HL-60 (cell line): ENCODE data around the gene RHNO1.

Experiments used
- DNase-seq, 2 experiments: peaks; one replicate each; pipeline ENCODE4 v3.0.0-alpha.2; 2010 to 2020; ENCODE audit warnings: low read depth in 1 of 2, low spot score in 1 of 2
- H3K27ac ChIP-seq: fragments of 250-450 bp; sonication (Bioruptor Pico); replicated peaks from 2 replicates; pipeline ENCODE4 v1.5.1; 2020; ENCODE audit warnings: mild to moderate bottlenecking, moderate library complexity
- H3K27me3 ChIP-seq: fragments of 250-450 bp; sonication (Bioruptor Pico); 2 replicates; pipeline ENCODE4 v1.5.1; 2021; ENCODE audit warnings: mild to moderate bottlenecking, moderate library complexity; ENCODE audit not compliant: insufficient read depth, poor library complexity, severe bottlenecking
- H3K4me3 ChIP-seq: replicated peaks from 2 replicates; pipeline ENCODE4 v1.5.1; 2011; ENCODE audit warnings: mild to moderate bottlenecking, control low read depth, low read length; ENCODE audit not compliant: insufficient read depth
- GABPA ChIP-seq: IDR thresholded peaks from 2 replicates; pipeline ENCODE4 v1.6.1; 2012; ENCODE audit warnings: low read depth
- POLR2AphosphoS5 ChIP-seq: IDR thresholded peaks from 2 replicates; pipeline ENCODE4 v1.6.1; 2012; ENCODE audit warnings: low read depth
- SPI1 ChIP-seq: IDR thresholded peaks from 2 replicates; pipeline ENCODE4 v1.6.1; 2012; ENCODE audit warnings: low read depth, mild to moderate bottlenecking, borderline replicate concordance
- long read RNA-seq: library from polyadenylated mRNA; unstranded; transcript quantifications from one replicate; pipeline ENCODE4 v2.0.0, GENCODE V29; 2020
- TF ChIP-seq, protein P1 (sequence below): IDR thresholded peaks from 2 replicates; pipeline ENCODE4 v1.6.1; 2012; ENCODE audit warnings: low read depth; ENCODE audit not compliant: insufficient replicate concordance
- TF ChIP-seq, protein P2 (sequence below): IDR thresholded peaks from one replicate; pipeline ENCODE4 v1.5.1; 2011; ENCODE audit warnings: low read length, control low read depth, inconsistent platforms; ENCODE audit not compliant: insufficient read depth

RHNO1 gene, protein sequence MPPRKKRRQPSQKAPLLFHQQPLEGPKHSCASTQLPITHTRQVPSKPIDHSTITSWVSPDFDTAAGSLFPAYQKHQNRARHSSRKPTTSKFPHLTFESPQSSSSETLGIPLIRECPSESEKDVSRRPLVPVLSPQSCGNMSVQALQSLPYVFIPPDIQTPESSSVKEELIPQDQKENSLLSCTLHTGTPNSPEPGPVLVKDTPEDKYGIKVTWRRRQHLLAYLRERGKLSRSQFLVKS
- long read RNA-seq, transcript RHNO1-203 (2 exons, 1,605 nt): minor isoform, 7 of 168 reads
- long read RNA-seq, transcript RHNO1-204 (3 exons, 1,870 nt): major isoform, 141 of 168 reads
- long read RNA-seq, partial matches to known transcripts: 5 of 168 reads
- long read RNA-seq, other reads (novel, unspliced or antisense): 10 of 168 reads

DNA sequence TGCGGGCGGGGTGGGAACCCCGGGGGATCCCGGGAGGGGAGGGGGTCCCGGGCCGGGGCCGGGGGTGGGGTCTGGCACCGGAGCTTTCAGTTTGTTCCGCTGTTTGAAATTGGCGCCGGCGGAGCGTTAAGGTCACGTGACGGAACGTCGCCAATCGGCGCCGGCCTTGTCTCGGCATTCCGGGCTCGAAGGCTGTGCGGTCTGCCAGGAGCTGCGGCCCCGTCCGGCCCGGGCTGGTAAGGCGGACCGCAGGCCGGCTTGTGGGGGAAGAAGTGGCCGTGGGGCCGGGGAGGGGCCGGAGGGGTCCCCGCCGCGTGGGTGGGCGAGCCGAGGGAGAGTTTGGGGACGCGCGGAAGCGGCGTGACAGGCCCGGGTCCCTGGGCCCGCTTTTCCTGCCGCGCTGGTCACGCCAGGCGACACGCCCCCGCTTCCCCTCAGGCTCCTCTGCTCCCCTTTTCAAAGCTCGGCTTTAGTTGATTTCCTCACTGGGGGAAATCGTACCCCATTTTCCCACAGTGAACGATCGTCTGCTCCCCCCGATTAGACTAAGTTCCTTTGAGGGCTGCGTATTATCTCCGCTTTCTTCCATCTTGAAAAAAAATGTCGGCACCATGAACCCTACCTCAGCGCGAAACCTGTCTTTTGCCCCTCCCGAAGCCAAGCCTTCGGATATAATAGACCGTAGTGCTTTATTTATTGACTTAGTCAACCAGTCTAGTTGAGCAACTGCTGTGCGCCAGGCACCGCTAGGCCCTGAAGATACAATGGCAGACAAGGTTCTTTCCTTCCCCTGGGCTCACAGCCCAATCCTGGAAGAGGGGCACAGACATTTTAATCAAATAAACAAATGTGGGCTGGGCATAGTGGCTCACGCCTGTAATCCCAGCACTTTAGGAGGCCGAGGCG lies at the start of gene RHNO1, which contains the start of gene FOXM1:
Gene RHNO1, plus strand, starts transcription at position 177 of the 906 bp plus-strand sequence. CDS start 8,144 bp downstream, outside the sequence.
Gene FOXM1, minus strand, starts transcription at position 128 of the 906 bp plus-strand sequence. CDS start 2,696 bp downstream, outside the sequence.
- TF ChIP-seq POLR2AphosphoS5 (peak; percentile 41; the same call in 1 of the 2 replicates), GABPA (no peak)
- TF ChIP-seq, protein P1, sequence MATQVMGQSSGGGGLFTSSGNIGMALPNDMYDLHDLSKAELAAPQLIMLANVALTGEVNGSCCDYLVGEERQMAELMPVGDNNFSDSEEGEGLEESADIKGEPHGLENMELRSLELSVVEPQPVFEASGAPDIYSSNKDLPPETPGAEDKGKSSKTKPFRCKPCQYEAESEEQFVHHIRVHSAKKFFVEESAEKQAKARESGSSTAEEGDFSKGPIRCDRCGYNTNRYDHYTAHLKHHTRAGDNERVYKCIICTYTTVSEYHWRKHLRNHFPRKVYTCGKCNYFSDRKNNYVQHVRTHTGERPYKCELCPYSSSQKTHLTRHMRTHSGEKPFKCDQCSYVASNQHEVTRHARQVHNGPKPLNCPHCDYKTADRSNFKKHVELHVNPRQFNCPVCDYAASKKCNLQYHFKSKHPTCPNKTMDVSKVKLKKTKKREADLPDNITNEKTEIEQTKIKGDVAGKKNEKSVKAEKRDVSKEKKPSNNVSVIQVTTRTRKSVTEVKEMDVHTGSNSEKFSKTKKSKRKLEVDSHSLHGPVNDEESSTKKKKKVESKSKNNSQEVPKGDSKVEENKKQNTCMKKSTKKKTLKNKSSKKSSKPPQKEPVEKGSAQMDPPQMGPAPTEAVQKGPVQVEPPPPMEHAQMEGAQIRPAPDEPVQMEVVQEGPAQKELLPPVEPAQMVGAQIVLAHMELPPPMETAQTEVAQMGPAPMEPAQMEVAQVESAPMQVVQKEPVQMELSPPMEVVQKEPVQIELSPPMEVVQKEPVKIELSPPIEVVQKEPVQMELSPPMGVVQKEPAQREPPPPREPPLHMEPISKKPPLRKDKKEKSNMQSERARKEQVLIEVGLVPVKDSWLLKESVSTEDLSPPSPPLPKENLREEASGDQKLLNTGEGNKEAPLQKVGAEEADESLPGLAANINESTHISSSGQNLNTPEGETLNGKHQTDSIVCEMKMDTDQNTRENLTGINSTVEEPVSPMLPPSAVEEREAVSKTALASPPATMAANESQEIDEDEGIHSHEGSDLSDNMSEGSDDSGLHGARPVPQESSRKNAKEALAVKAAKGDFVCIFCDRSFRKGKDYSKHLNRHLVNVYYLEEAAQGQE: peak; percentile 16
- TF ChIP-seq, protein P2, sequence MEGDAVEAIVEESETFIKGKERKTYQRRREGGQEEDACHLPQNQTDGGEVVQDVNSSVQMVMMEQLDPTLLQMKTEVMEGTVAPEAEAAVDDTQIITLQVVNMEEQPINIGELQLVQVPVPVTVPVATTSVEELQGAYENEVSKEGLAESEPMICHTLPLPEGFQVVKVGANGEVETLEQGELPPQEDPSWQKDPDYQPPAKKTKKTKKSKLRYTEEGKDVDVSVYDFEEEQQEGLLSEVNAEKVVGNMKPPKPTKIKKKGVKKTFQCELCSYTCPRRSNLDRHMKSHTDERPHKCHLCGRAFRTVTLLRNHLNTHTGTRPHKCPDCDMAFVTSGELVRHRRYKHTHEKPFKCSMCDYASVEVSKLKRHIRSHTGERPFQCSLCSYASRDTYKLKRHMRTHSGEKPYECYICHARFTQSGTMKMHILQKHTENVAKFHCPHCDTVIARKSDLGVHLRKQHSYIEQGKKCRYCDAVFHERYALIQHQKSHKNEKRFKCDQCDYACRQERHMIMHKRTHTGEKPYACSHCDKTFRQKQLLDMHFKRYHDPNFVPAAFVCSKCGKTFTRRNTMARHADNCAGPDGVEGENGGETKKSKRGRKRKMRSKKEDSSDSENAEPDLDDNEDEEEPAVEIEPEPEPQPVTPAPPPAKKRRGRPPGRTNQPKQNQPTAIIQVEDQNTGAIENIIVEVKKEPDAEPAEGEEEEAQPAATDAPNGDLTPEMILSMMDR: no peak
- peak; percentile 73 to 89 for DNase-seq
- Histone ChIP-seq H3K4me3 (peak within 1 kb of the TSS; percentile 80), H3K27ac (peak within 1 kb of the TSS; percentile 95), H3K27me3 (no peaks in the 10 kb centered on the region)

DNA sequence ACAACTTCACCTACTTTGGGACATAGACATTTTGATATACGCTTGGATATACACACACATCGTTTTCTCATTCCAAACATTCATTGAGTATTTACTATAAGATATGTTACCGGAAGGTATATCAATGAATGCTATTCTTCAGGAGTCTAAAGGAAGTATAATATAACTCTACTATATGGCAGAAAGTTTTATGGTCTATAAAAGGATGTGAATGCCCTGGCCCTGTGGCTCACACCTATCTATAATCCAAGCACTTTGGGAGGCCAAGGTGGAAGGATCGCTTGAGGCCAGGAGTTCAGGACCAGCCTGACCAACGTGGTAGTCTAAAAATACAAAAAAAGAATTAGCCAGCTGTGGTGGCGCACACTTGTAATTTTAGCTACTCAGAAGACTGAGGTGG lies 47.7 kb upstream of the RHNO1 start:
- Histone ChIP-seq H3K4me3 (no peak overlapping the region), H3K27ac (no peak overlapping the region), H3K27me3 (no peaks in the 10 kb centered on the region)
- DNase-seq: no peak
- TF ChIP-seq, protein P2: no peak
- TF ChIP-seq POLR2AphosphoS5 (no peak), SPI1 (no peak), GABPA (no peak)
- TF ChIP-seq, protein P1: no peak

DNA sequence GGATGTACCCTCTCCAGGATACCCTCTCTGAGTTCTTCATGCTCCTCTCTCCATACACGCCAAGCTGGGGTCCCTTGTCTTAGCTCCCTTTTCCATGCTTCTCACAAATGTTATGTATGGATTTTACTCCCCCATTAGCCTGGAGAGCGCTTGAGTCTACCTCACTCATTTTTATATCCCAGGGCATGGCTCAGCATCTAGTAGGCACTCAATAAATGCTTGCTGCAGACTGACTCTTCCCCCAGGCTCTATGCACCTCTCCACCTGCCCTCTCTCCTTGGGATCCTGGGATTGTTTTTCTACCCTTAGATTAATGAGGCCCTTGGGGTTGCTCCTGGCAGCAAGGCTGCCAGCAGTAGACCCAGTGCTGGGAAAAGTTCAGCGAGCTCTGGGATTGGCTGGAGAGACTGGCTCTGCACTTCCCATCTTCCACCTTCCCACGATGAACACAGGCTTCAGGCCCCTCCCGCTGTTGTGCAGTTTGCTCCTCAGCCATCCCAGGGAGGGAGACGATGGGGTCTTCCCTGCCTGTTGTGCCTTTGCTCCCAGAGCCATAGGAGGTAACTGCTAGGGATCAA lies 44.4 kb upstream of the RHNO1 start:
- Histone ChIP-seq H3K27ac (no peak overlapping the region), H3K4me3 (no peak overlapping the region), H3K27me3 (no peaks in the 10 kb centered on the region)
- no peak for TF ChIP-seq GABPA
- TF ChIP-seq, protein P1: no peak
- TF ChIP-seq, protein P2: no peak
- no peak for TF ChIP-seq SPI1
- TF ChIP-seq POLR2AphosphoS5: no peak
- DNase-seq: no peak
